ENCODE data around the gene CLMN. TPM values are rescaled to one million over a fixed set of nuclear protein-coding genes. Genes with fewer than 3 reads are reported as not detected.

CLMN gene
- total and polyA plus RNA-seq, 2 of the 13 experiments (the other 11 are each of a cell fraction or from before 2014, with no cell fraction given): 15.1 to 16.7 TPM

- BruUV-seq (replicated peaks): no TSS peak
- FAIRE-seq: no peak
- in situ Hi-C loops (cut with HindIII; ENCODE audit: extremely low pct_ligation_motif_present, low pct_unique_long_range_greater_than_20kb): no loop called here
- POLR2A ChIA-PET: no interaction called here
- H3K4me1 ChIP-seq (ENCODE audit: insufficient read depth, low read length): peaks cover 9% of the 10 kb centered on the region
- no peak overlapping the region for H3K27ac ChIP-seq (ENCODE audit: extremely low read length, insufficient read depth, low read length)
- no peak overlapping the region for H3K9ac ChIP-seq (ENCODE audit: insufficient read depth, low read depth, low read length)
- CTCF ChIA-PET (ENCODE audit: low intra/inter-chr PET ratio, low total read pairs): no interaction called here
- H3K27me3 ChIP-seq (ENCODE audit: control insufficient read depth in 1 of 2, insufficient read depth in 2 of 2, low read length in 2 of 2): no peaks in the 10 kb centered on the region
- no peak overlapping the region for H3K4me2 ChIP-seq (ENCODE audit: low read depth, low read length)
- TF ChIP-seq MAFF (IDR thresholded peaks at IDR 0.05; ENCODE audit: low read depth, low read length) (peak; percentile 78), POGK (CRISPR knock-in tag; conservative IDR thresholded peaks at IDR 0.05) (no peak), MAFK (conservative IDR thresholded peaks at IDR 0.05 in 1 of 2, IDR thresholded peaks at IDR 0.05 in 1 of 2; ENCODE audit: low read length in 2 of 2) (peak; percentile 75 to 85)
- WGBS (ENCODE audit: low lambda C conversion rate): 47% methylated on average over 2 of the region's 2 CpGs
- no peaks in the 10 kb centered on the region for H3K79me2 ChIP-seq (ENCODE audit: insufficient read depth, low read length)
- no peaks in the 10 kb centered on the region for H3K9me3 ChIP-seq (ENCODE audit: low read length)
- no peaks in the 10 kb centered on the region for H3K36me3 ChIP-seq (replicated peaks in 1 of 2; ENCODE audit: control insufficient read depth in 1 of 2, insufficient read depth in 2 of 2, low read length in 2 of 2)
- no peaks in the 10 kb centered on the region for H4K20me1 ChIP-seq (ENCODE audit: insufficient read depth, low read length)
- DNase-seq (ENCODE audit: low spot score): no peak
- ATAC-seq: no peak
- intact Hi-C loops (cut with micrococcal nuclease; ENCODE audit: unreplicated experiment): no loop called here
- no peak overlapping the region for H2AFZ ChIP-seq (ENCODE audit: low read length)
- no peak overlapping the region for H3K4me3 ChIP-seq (replicated peaks in 1 of 3; ENCODE audit: insufficient read depth in 1 of 3, low read depth in 2 of 3, low read length in 3 of 3)
Measured at GRCh38 chr14:95174184-95174792, 145.4 kb downstream of the CLMN start.

GRCh38 chr14:95173518-95173917, 146.2 kb downstream of the CLMN start:
- Histone ChIP-seq H3K79me2 (ENCODE audit: insufficient read depth, low read length) (no peaks in the 10 kb centered on the region), H3K4me3 (replicated peaks in 1 of 3; ENCODE audit: insufficient read depth in 1 of 3, low read depth in 2 of 3, low read length in 3 of 3) (no peak overlapping the region), H2AFZ (ENCODE audit: low read length) (no peak overlapping the region), H3K4me2 (ENCODE audit: low read depth, low read length) (no peak overlapping the region), H4K20me1 (ENCODE audit: insufficient read depth, low read length) (no peaks in the 10 kb centered on the region), H3K27ac (ENCODE audit: extremely low read length, insufficient read depth, low read length) (no peak overlapping the region), H3K9me3 (ENCODE audit: low read length) (no peaks in the 10 kb centered on the region), H3K36me3 (replicated peaks in 1 of 2; ENCODE audit: control insufficient read depth in 1 of 2, insufficient read depth in 2 of 2, low read length in 2 of 2) (no peaks in the 10 kb centered on the region), H3K4me1 (ENCODE audit: insufficient read depth, low read length) (peaks cover 16% of the 10 kb centered on the region), H3K9ac (ENCODE audit: insufficient read depth, low read depth, low read length) (no peak overlapping the region), H3K27me3 (ENCODE audit: control insufficient read depth in 1 of 2, insufficient read depth in 2 of 2, low read length in 2 of 2) (no peaks in the 10 kb centered on the region)
- TF ChIP-seq, protein P1, sequence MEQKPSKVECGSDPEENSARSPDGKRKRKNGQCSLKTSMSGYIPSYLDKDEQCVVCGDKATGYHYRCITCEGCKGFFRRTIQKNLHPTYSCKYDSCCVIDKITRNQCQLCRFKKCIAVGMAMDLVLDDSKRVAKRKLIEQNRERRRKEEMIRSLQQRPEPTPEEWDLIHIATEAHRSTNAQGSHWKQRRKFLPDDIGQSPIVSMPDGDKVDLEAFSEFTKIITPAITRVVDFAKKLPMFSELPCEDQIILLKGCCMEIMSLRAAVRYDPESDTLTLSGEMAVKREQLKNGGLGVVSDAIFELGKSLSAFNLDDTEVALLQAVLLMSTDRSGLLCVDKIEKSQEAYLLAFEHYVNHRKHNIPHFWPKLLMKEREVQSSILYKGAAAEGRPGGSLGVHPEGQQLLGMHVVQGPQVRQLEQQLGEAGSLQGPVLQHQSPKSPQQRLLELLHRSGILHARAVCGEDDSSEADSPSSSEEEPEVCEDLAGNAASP (CRISPR knock-in tag; IDR thresholded peaks at IDR 0.05; ENCODE audit: borderline replicate concordance): no peak
- TF ChIP-seq, protein P2, sequence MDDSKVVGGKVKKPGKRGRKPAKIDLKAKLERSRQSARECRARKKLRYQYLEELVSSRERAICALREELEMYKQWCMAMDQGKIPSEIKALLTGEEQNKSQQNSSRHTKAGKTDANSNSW (CRISPR knock-in tag; IDR thresholded peaks at IDR 0.05; ENCODE audit: borderline replicate concordance): no peak
- TF ChIP-seq, protein P3, sequence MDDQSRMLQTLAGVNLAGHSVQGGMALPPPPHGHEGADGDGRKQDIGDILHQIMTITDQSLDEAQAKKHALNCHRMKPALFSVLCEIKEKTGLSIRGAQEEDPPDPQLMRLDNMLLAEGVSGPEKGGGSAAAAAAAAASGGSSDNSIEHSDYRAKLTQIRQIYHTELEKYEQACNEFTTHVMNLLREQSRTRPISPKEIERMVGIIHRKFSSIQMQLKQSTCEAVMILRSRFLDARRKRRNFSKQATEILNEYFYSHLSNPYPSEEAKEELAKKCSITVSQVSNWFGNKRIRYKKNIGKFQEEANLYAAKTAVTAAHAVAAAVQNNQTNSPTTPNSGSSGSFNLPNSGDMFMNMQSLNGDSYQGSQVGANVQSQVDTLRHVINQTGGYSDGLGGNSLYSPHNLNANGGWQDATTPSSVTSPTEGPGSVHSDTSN (CRISPR knock-in tag; IDR thresholded peaks at IDR 0.05; ENCODE audit: borderline replicate concordance): no peak
- TF ChIP-seq ZNF383 (CRISPR knock-in tag; IDR thresholded peaks at IDR 0.05; ENCODE audit: borderline replicate concordance): no peak
- TF ChIP-seq ZNF34 (CRISPR knock-in tag; IDR thresholded peaks at IDR 0.05; ENCODE audit: borderline replicate concordance): no peak
- CTCF ChIA-PET (ENCODE audit: low intra/inter-chr PET ratio, low total read pairs): no interaction called here
- BruUV-seq (replicated peaks): no TSS peak
- in situ Hi-C loops (cut with HindIII; ENCODE audit: extremely low pct_ligation_motif_present, low pct_unique_long_range_greater_than_20kb): no loop called here
- no peak for FAIRE-seq
- no peak for ATAC-seq
- intact Hi-C loops (cut with micrococcal nuclease; ENCODE audit: unreplicated experiment): no loop called here
- no peak for DNase-seq (ENCODE audit: low spot score)
- POLR2A ChIA-PET: no interaction called here

All from HepG2 (cell line).